ENCODE measurements around the gene PTPN1.
A peak's percentile ranks its signal among the peaks of the same experiment; 100 is the strongest.
"Not testable (repeated sequence)": the region's sequence is repeated elsewhere in the genome, so short reads cannot be mapped to it uniquely, and the experiment has no call there.

Gene PTPN1

DNA sequence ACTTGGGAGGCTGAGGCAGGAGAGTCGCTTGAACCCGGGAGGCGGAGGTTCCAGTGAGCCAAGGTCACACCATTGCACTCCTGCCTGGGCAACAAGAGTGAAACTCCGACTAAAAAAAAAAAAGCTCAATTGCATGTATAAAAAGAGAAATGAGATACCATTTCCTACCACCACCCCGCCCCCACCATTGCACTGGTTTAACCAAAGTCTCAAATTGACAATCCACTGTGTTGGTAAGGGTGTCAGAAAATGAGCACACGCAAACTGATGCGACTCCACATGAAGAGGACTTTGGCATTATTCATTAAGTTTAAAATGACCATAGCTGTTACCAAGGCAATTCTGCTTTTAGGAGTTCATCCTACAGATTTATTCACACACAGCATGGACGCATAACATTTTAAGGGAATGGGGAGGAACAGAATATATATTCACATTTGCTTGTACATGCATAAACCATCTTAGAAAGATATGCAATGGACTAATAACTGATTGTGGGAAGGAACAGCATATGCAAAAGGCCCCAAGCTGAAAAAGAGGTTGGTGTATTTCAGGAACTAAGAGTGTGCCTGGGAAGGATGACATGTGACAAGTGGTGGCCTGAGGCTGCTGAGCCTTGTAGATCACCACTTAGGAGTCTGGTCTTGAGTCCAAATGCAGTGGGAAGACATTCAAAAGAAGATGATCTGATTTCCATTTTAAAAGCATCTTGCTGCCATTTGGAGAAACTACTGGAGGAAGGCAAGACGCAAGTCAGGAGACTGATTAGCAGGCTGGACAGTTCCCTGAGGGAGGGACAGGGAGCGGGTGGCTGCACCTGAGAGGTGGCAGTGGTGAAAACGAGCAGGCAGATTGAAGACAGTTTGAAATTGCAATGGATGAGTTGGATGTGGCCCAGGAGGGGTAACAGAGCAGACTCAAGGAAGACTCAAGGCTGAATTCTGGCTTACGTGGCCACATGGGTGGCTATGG is 37.2 kb upstream of the PTPN1 start:
- ATAC-seq: no peak
- H3K36me3 Mint-ChIP-seq (ENCODE audit: low read depth): no peaks in the 10 kb centered on the region

DNA sequence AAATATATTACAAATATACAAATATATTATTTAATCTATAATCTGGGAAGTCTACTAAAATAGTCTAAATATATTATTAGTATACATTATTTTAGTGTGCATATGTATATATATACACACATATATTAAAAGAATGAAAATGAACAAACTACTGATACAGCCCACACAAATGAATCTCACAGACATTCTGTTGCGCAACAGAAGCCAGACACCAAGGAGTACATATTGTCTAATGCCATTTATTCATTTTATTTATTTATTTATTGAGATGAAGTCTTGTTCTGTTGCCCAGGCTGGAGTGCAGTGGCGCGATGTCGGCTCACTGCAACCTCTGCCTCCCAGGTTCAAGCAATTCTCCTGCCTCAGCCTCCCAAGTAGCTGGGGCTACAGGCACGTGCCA is 35.8 kb upstream of the PTPN1 start:
- not testable (repeated sequence) for H3K36me3 Mint-ChIP-seq (ENCODE audit: low read depth); ATAC-seq; H3K4me3 Mint-ChIP-seq; H3K27ac Mint-ChIP-seq; DNase-seq; H3K9me3 Mint-ChIP-seq; H3K27me3 Mint-ChIP-seq
- peaks cover 37% of the 10 kb centered on the region for H3K4me1 Mint-ChIP-seq

More for the DNA sequence above, 37.2 kb upstream of the PTPN1 start:
- Mint-ChIP-seq H3K27me3 (no peaks in the 10 kb centered on the region), H3K27ac (no peak overlapping the region), H3K9me3 (no peaks in the 10 kb centered on the region), H3K4me1 (peaks cover 29% of the 10 kb centered on the region), H3K4me3 (no peak overlapping the region)
- DNase-seq: no peak

DNA sequence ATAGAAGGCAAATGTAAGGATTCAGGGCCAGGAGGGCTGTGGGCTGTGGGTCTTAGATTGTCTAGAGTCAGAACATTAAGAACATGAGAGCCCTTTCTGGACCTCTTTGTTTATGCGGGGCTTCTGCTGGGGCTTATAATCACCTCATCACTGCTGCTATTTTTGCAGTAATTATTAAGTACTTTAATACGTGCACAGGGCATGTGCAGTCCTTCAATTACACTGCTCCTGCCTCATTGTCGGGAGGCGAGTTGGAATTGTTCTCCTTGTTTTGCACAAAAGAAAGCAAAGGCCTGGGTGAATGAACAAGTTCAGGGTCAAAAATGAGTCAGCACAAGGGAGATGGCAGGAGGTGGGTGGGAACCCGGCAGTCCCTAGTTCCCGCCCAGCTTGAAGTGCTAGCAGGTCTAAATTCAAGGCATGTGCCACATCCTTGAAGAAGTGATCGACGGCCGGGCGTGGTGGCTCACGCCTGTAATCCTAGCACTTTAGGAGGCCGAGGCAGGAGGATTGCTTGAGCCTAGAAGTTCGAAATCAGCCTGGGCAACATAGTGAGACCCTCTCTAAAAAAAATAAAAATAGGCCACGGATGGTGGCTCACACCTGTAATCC is 34.4 kb upstream of the PTPN1 start:
- ATAC-seq (no peak), DNase-seq (no peak)
- Mint-ChIP-seq H3K27me3 (no peaks in the 10 kb centered on the region), H3K4me1 (peaks cover 35% of the 10 kb centered on the region), H3K36me3 (ENCODE audit: low read depth) (no peaks in the 10 kb centered on the region), H3K27ac (no peak overlapping the region), H3K9me3 (no peaks in the 10 kb centered on the region), H3K4me3 (no peak overlapping the region)

DNA sequence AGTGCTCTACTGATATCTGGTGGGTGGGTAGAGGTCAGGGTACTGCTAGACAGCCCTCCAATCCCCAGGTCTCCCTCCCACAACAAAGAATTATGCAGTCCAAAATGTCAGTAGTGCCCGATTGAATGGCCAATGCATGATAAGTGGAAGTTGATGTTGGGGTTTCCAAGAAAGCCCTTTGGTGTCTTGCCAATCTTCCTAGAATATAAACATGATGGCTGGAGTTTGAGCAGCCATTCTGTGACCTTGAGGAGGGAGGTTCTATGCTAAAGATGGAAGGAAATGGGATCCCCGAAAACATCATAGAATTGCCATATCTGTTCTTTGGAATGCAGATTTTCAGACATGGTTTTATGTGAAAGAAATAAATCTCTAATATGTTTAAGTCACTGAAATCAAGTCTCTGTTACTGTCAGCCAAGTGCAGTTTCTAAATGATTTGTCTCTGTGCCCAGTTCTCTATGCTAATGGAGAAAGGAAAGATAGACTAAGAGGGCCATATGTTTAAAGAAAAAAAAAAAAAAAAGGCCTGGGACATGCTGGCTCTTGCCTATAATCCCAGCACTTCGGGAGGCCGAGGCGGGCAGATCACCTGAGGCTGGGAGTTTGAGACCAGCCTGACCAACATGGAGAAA is 32.8 kb upstream of the PTPN1 start:
- H3K27ac Mint-ChIP-seq: no peak overlapping the region
- no peaks in the 10 kb centered on the region for H3K9me3 Mint-ChIP-seq
- no peak for ATAC-seq
- H3K4me3 Mint-ChIP-seq: no peak overlapping the region
- no peaks in the 10 kb centered on the region for H3K27me3 Mint-ChIP-seq
- peaks cover 28% of the 10 kb centered on the region for H3K4me1 Mint-ChIP-seq
- no peak for DNase-seq
- no peaks in the 10 kb centered on the region for H3K36me3 Mint-ChIP-seq (ENCODE audit: low read depth)

DNA sequence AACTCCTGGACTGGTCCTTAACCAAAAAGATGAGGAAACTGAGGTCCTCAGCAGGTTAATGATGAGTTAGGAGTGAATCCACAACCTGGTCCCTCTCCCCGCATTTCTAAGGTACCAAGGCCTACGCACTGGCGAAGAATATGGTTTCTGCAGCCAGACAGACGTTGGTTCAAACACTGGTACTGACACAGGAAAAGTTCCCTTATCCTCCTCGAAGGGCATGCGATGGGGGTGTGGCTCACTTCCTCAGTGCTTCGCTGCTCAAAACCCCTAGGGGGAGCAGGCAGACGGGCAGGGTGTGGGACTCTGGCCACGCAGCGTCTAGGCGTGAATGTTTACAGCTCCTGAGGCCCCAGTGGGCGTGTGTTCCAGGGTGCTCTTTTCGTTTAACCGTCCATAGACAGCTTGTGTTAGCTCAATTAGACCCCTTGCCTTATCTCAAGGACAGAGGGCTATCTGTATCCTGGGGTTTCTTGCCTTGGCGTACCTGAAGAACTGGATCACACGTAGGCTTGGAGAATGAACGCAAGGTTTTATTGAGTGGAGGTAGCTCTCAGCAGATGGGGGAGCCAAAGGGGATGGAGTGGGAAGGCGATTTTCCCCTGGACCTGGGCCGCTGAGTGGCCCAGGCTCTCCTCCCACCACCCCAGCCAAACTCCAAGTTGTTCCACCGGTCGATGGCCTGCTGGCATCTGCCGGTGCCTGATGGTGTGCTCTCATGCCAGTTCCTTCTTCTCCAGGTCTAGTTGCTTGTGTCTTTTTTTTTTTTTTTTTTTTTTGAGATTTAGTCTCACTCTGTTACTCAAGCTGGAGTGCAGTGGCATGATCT is 31.8 kb upstream of the PTPN1 start:
- Mint-ChIP-seq H3K4me1 (peaks cover 31% of the 10 kb centered on the region), H3K27me3 (no peaks in the 10 kb centered on the region), H3K4me3 (no peak overlapping the region), H3K36me3 (ENCODE audit: low read depth) (no peaks in the 10 kb centered on the region), H3K9me3 (no peaks in the 10 kb centered on the region), H3K27ac (no peak overlapping the region)
- peak; percentile 99 for ATAC-seq
- peak; percentile 80 for DNase-seq

DNA sequence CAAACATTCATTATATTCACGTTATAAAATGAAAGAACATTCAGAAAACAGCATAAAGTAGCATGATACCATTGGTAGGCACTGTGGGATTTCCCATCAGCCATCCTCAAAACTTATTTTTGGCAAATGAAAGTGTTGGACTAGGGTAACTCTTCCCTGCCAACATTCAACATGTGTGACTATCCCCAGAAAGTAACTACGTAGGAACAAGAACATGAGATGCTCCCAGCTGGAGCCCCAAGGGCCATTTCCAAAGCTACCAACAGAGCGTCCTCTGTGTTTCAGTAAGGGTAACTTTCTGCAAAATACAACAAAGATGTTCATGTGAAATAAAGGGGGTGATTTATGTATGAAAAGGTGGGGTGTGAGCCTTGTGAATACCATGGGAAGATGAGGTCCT is 28.4 kb upstream of the PTPN1 start:
- Mint-ChIP-seq H3K36me3 (ENCODE audit: low read depth) (no peaks in the 10 kb centered on the region), H3K27me3 (no peaks in the 10 kb centered on the region), H3K4me1 (peaks cover 39% of the 10 kb centered on the region), H3K9me3 (no peaks in the 10 kb centered on the region), H3K4me3 (no peak overlapping the region), H3K27ac (peak overlapping the region; percentile 16)
- ATAC-seq: no peak
- no peak for DNase-seq

DNA sequence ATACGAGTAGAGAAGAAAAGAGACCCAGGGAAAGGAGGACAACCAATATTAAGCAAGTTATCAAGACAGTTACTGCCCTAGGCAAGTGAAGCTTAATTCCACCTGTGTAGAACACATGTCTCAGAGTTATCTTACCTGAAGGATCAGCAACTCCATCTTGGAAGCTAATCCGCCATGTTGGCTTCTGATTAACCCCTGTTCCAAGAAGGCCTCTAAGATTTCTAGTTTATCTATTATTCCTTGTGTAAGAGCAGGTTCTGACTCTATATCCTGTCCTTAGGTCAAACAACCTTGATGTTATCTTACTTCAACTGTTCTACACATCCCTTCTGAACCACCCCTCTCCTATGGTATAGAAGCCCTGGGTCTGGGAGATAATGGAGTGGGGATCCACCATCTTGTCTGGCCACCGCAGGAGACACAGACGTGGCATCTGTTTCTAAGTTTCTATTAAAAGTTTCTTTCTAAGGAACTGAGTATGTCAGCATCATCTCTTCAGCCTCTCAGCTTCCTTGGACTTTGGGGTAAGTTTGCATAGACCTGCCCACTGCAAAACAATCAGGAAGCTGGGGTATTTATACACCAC is 27.7 kb upstream of the PTPN1 start:
- Mint-ChIP-seq H3K36me3 (ENCODE audit: low read depth) (no peaks in the 10 kb centered on the region), H3K27me3 (no peaks in the 10 kb centered on the region), H3K4me1 (peaks cover 37% of the 10 kb centered on the region), H3K4me3 (peak overlapping the region; percentile 82), H3K27ac (peak overlapping the region; percentile 91), H3K9me3 (no peaks in the 10 kb centered on the region)
- ATAC-seq: no peak
- no peak for DNase-seq

DNA sequence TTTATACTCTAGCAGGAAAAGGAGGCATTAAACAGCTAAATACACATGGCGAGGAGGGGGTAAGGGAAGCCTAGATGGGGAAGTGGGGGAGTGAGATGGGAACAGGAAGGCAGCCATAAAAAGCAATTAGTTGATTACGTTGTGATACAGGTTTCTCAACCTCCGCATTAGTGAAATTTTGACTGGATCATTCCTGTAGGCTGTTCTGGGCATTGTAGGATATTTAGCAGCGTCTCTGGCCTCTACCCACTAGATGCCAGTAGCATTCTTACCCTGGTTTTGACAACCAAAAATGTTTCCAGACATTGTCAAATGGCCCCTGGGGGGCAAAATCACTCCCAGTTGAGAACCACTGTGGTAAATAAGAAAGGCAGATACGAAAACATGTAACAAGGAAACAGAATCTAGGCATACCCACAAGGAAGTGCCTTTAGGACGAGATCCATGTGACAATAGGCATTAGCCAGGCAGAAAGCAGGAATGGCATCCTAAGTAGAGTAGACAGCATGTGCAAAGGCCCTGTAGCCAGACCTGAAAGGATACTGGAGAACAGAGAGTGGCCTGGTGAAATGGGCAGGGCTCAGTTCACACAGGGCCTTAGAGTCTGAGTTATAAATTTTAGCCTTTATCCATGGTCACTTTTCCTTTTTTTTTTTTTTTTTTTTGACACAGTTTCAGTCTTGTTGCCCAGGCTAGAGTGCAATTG is 25.8 kb upstream of the PTPN1 start:
- H3K4me3 Mint-ChIP-seq: peak overlapping the region; percentile 82
- no peaks in the 10 kb centered on the region for H3K36me3 Mint-ChIP-seq (ENCODE audit: low read depth)
- H3K27me3 Mint-ChIP-seq: no peaks in the 10 kb centered on the region
- H3K9me3 Mint-ChIP-seq: no peaks in the 10 kb centered on the region
- peaks cover 41% of the 10 kb centered on the region for H3K4me1 Mint-ChIP-seq
- ATAC-seq (no peak), DNase-seq (no peak)
- peak overlapping the region; percentile 91 for H3K27ac Mint-ChIP-seq

DNA sequence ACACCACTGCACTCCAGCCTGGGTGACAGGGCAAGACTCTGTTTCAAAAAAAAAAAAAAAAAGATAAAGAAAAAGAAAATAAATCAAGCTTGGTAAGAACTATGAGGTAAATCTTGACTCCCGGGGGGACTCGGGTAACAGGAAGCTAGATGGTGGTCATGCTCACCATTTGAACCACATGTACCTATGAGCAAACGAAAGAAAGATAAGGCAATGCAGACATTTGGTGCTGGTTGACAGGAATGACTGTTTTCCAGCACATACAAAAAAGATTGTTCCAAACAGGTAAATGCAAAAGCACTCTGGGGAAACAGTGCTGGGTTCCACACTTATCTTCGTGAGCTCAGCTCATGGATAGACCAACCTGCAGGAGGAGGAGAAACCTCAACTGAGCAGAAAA is 22.8 kb upstream of the PTPN1 start:
- no peak overlapping the region for H3K4me3 Mint-ChIP-seq
- no peaks in the 10 kb centered on the region for H3K9me3 Mint-ChIP-seq
- H3K4me1 Mint-ChIP-seq: peaks cover 45% of the 10 kb centered on the region
- no peaks in the 10 kb centered on the region for H3K27me3 Mint-ChIP-seq
- no peak overlapping the region for H3K27ac Mint-ChIP-seq
- DNase-seq (no peak), ATAC-seq (no peak)
- H3K36me3 Mint-ChIP-seq (ENCODE audit: low read depth): no peaks in the 10 kb centered on the region

DNA sequence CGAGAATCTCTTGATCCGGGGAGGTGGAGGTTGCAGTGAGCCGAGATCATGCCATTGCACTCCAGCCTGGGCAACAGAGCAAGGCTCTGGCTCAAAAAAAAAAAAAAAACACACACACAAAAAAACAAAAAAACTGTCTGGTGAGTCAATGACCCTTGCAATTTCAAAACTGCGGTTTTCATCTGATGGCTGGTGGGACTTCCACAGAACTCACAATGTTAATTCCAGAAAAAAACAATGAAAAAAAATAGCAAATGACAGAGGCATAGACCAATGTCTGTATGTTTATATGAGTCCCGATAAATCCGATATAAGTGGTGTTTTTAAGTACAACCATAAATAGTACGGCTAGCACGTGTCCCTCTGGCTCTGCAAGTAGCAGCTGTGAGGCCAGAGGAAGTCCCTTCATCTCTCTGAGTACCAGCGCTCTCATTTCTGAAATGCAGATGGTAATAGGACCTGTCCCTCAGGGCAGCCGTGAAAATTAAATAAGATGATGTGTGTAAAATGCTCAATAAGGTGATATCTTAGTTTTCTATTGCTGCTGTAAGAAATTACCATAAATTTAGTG is 21.9 kb upstream of the PTPN1 start:
- no peak for DNase-seq
- no peak overlapping the region for H3K27ac Mint-ChIP-seq
- H3K4me3 Mint-ChIP-seq: no peak overlapping the region
- H3K9me3 Mint-ChIP-seq: no peaks in the 10 kb centered on the region
- no peaks in the 10 kb centered on the region for H3K27me3 Mint-ChIP-seq
- no peaks in the 10 kb centered on the region for H3K36me3 Mint-ChIP-seq (ENCODE audit: low read depth)
- H3K4me1 Mint-ChIP-seq: peaks cover 47% of the 10 kb centered on the region
- no peak for ATAC-seq

DNA sequence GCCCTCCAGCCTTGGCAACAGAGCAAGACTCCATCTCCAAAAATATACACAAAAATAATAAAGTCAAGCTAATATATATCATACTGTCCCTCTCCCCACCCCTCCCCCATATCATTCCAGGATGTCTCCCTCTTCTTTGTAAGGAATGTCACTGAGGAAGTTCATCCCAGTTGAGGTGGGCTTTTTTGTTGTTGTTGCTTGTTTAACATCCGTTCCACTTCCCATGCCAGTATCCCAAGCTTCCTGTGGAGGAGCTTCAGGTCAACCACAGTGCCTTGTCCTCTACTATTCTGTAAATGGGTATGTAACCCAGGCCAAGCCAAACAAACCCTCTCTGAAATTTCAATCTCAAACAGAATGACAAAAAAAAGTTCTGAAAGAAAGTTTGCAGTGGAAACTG is 19.0 kb upstream of the PTPN1 start:
- Mint-ChIP-seq H3K9me3 (no peaks in the 10 kb centered on the region), H3K36me3 (ENCODE audit: low read depth) (no peaks in the 10 kb centered on the region), H3K27me3 (no peaks in the 10 kb centered on the region), H3K4me1 (peaks cover 43% of the 10 kb centered on the region), H3K4me3 (no peak overlapping the region), H3K27ac (no peak overlapping the region)
- ATAC-seq (no peak), DNase-seq (no peak)

DNA sequence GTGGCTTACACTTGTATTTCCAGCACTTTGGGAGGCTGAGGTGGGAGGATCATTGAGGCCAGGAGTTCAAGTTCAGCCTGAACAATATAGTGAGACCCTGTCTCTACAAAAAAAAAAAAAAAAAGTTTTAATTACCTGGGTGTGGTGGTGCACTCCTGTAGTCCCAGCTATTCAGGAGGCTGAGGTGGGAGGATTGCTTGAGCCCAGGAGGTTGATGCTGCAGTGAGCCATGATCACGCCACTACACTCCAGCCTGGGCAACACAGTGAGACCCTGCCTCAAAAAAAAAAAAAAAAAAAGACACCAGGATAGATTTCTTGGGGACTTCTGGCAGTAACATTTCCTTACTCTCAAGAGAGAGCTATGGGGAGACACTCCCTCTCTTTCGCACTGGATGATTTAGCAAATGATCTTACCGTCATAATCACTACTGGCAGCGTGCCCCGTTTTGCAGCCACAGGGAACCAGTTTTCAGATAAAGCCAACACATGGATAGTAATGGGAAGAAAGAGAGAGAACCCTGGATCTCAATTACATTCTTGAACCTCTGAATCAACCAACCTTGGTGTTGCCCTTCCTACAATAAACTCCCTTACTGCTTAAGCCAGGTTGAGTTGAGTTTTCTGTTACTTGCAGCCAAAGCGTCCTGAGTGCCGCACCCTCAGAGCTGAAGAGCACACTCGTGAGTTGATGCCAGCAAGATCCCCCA is 18.1 kb upstream of the PTPN1 start:
- DNase-seq (no peak), ATAC-seq (no peak)
- Mint-ChIP-seq H3K27me3 (no peaks in the 10 kb centered on the region), H3K4me1 (peaks cover 40% of the 10 kb centered on the region), H3K27ac (peak overlapping the region; percentile 68), H3K36me3 (ENCODE audit: low read depth) (no peaks in the 10 kb centered on the region), H3K9me3 (no peaks in the 10 kb centered on the region), H3K4me3 (no peak overlapping the region)

DNA sequence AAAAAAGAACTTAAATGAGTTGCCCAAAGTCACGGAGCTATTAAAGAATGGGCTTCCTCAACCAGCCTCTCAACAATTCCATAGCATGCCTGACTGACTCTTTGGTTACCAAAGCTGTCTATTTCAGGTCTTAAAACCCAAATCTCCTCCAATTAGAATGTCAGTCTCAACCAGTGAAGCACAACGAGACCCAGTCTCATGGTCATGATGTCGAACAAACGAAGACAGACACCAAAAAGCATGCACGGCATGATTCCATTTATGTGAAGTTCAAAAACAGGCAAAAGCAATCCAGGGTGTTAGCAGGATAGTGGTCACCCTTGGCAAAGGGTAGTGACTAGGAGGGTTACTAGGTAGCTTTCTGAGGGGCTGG is 16.3 kb upstream of the PTPN1 start:
- H3K4me3 Mint-ChIP-seq: no peak overlapping the region
- no peaks in the 10 kb centered on the region for H3K36me3 Mint-ChIP-seq (ENCODE audit: low read depth)
- H3K4me1 Mint-ChIP-seq: peaks cover 30% of the 10 kb centered on the region
- no peaks in the 10 kb centered on the region for H3K27me3 Mint-ChIP-seq
- ATAC-seq (no peak), DNase-seq (no peak)
- H3K9me3 Mint-ChIP-seq: no peaks in the 10 kb centered on the region
- H3K27ac Mint-ChIP-seq: no peak overlapping the region
